HEK293 (cell line): ENCODE results near the gene P2RX2.

ENCODE experiments used
- CTCF ChIA-PET: fragments of 350-600 bp; formaldehyde crosslinking; extraction: SDS; loops from one replicate; lab custom pipeline; 2021; ENCODE audit warnings: antibody characterized with exemption; lab: Yijun Ruan, JAX
- POLR2A ChIA-PET: fragments of 300-600 bp; formaldehyde crosslinking; extraction: SDS; loops from one replicate; lab custom pipeline; 2020; ENCODE audit warnings: antibody characterized with exemption, inconsistent platforms; lab: Yijun Ruan, JAX
- H3K27ac ChIP-seq: fragments of 200-500 bp; sonication (Bioruptor generic); 2 replicates; pipeline ENCODE4 v1.5.1; 2014; ENCODE audit warnings: low read depth, low read length, control low read depth, inconsistent platforms; ENCODE audit errors: extremely low read depth
- H3K36me3 ChIP-seq, 2 experiments: fragments of 200-500 bp in 1 of 2; sonication (Bioruptor generic) in 1 of 2; 1 replicate in 1 of 2; 2 replicates in 1 of 2; pipeline ENCODE4 v1.5.1; 2014 to 2017; ENCODE audit warnings: inconsistent platforms in 2 of 2, low read length in 2 of 2; ENCODE audit not compliant: control insufficient read depth in 2 of 2, insufficient read depth in 1 of 2
- H3K4me1 ChIP-seq: fragments of 200-500 bp; sonication (Bioruptor generic); 2 replicates; pipeline ENCODE4 v1.5.1; 2014; ENCODE audit warnings: mild to moderate bottlenecking, low read length, inconsistent platforms; ENCODE audit not compliant: control insufficient read depth, insufficient read depth
- H3K4me3 ChIP-seq: 2 replicates; pipeline ENCODE4 v1.5.1; 2011; ENCODE audit warnings: low read depth, mild to moderate bottlenecking, control low read depth, low read length, moderate library complexity
- H3K9me3 ChIP-seq: fragments of 200-500 bp; sonication (Bioruptor generic); 2 replicates; pipeline ENCODE4 v1.5.1; 2014; ENCODE audit warnings: low read depth, low read length, inconsistent platforms; ENCODE audit not compliant: control insufficient read depth, insufficient read depth
- GLI4 ChIP-seq: fragments of 450-650 bp; formaldehyde crosslinking; IDR thresholded peaks from 2 replicates; pipeline ENCODE4 v1.5.1; 2016; ENCODE audit warnings: missing biosample characterization, missing genetic modification characterization
- HOXA7 ChIP-seq: sonication (generic); formaldehyde crosslinking; IDR thresholded peaks from 2 replicates; pipeline ENCODE4 v1.8.1; 2022; ENCODE audit warnings: missing genetic modification reagents, borderline replicate concordance
- KLF9 ChIP-seq: fragments of 450-650 bp; formaldehyde crosslinking; IDR thresholded peaks from 2 replicates; pipeline ENCODE4 v1.5.1; 2016; ENCODE audit warnings: missing biosample characterization, missing genetic modification characterization, low read depth
- OSR2 ChIP-seq: fragments of 450-650 bp; formaldehyde crosslinking; IDR thresholded peaks from 2 replicates; pipeline ENCODE4 v1.5.1; 2016; ENCODE audit warnings: missing biosample characterization, missing genetic modification characterization
- OVOL3 ChIP-seq: fragments of 450-650 bp; formaldehyde crosslinking; IDR thresholded peaks from 2 replicates; pipeline ENCODE4 v1.5.1; 2016; ENCODE audit warnings: missing biosample characterization, missing genetic modification characterization
- SALL2 ChIP-seq: fragments of 450-650 bp; formaldehyde crosslinking; IDR thresholded peaks from 2 replicates; pipeline ENCODE4 v1.5.0; 2017; ENCODE audit warnings: missing biosample characterization, mild to moderate bottlenecking, missing genetic modification characterization, borderline replicate concordance
- SETDB1 ChIP-seq: IDR thresholded peaks from one replicate; pipeline ENCODE4 v1.6.1; 2017; ENCODE audit warnings: mild to moderate bottlenecking, low read length, moderate library complexity, mixed read lengths; ENCODE audit not compliant: insufficient read length
- SP3 ChIP-seq: fragments of 450-650 bp; formaldehyde crosslinking; IDR thresholded peaks from 2 replicates; pipeline ENCODE4 v1.5.1; 2016; ENCODE audit warnings: missing biosample characterization, missing genetic modification characterization
- TCF7L2 ChIP-seq: IDR thresholded peaks from 2 replicates; pipeline ENCODE4 v1.6.1; 2011; ENCODE audit warnings: low read depth, mild to moderate bottlenecking, inconsistent platforms, low read length, moderate library complexity, borderline replicate concordance
- YY2 ChIP-seq: fragments of 450-650 bp; formaldehyde crosslinking; IDR thresholded peaks from 2 replicates; pipeline ENCODE4 v1.5.1; 2016; ENCODE audit warnings: missing biosample characterization, missing genetic modification characterization
- ZFHX2 ChIP-seq: fragments of 450-650 bp; formaldehyde crosslinking; conservative IDR thresholded peaks from 2 replicates; pipeline ENCODE4 v1.5.1; 2016; ENCODE audit warnings: missing biosample characterization, missing genetic modification characterization
- ZFP69B ChIP-seq: fragments of 450-650 bp; formaldehyde crosslinking; IDR thresholded peaks from 2 replicates; pipeline ENCODE4 v1.5.1; 2016; ENCODE audit warnings: missing biosample characterization, missing genetic modification characterization
- ZNF121 ChIP-seq: fragments of 450-650 bp; formaldehyde crosslinking; IDR thresholded peaks from 2 replicates; pipeline ENCODE4 v1.5.1; 2016; ENCODE audit warnings: missing biosample characterization, missing genetic modification characterization
- ZNF157 ChIP-seq: fragments of 450-650 bp; formaldehyde crosslinking; IDR thresholded peaks from 2 replicates; pipeline ENCODE4 v1.5.1; 2016; ENCODE audit warnings: missing biosample characterization, missing genetic modification characterization
- ZNF19 ChIP-seq: fragments of 450-650 bp; formaldehyde crosslinking; IDR thresholded peaks from 2 replicates; pipeline ENCODE4; 2016; ENCODE audit warnings: missing biosample characterization, missing genetic modification characterization, low read depth
- ZNF335 ChIP-seq: fragments of 450-650 bp; formaldehyde crosslinking; conservative IDR thresholded peaks from 2 replicates; pipeline ENCODE4 v1.5.1; 2016; ENCODE audit warnings: missing biosample characterization, missing genetic modification characterization
- ZNF350 ChIP-seq: fragments of 450-650 bp; formaldehyde crosslinking; IDR thresholded peaks from 2 replicates; pipeline ENCODE4 v1.5.0; 2017; ENCODE audit warnings: missing biosample characterization, mild to moderate bottlenecking, missing genetic modification characterization
- ZNF394 ChIP-seq: fragments of 450-650 bp; formaldehyde crosslinking; IDR thresholded peaks from 2 replicates; pipeline ENCODE4 v1.5.1; 2016; ENCODE audit warnings: missing biosample characterization, missing genetic modification characterization, mild to moderate bottlenecking, moderate library complexity, borderline replicate concordance
- ZNF416 ChIP-seq: fragments of 450-650 bp; formaldehyde crosslinking; IDR thresholded peaks from 2 replicates; pipeline ENCODE4 v1.5.1; 2016; ENCODE audit warnings: missing biosample characterization, missing genetic modification characterization
- ZNF610 ChIP-seq: fragments of 450-650 bp; formaldehyde crosslinking; IDR thresholded peaks from 2 replicates; pipeline ENCODE4 v1.5.1; 2016; ENCODE audit warnings: missing biosample characterization, missing genetic modification characterization, borderline replicate concordance
- ZNF707 ChIP-seq: fragments of 450-650 bp; formaldehyde crosslinking; IDR thresholded peaks from 2 replicates; pipeline ENCODE4 v1.5.1; 2016; ENCODE audit warnings: missing biosample characterization, missing genetic modification characterization
- ZNF747 ChIP-seq: fragments of 450-650 bp; formaldehyde crosslinking; IDR thresholded peaks from 2 replicates; pipeline ENCODE4 v1.5.1; 2016; ENCODE audit warnings: missing biosample characterization, missing genetic modification characterization
- ZNF777 ChIP-seq: fragments of 450-650 bp; formaldehyde crosslinking; IDR thresholded peaks from 2 replicates; pipeline ENCODE4 v1.5.1; 2017; ENCODE audit warnings: missing biosample characterization, missing genetic modification characterization, borderline replicate concordance
- TF ChIP-seq, protein P1 (sequence below): fragments of 450-650 bp; formaldehyde crosslinking; IDR thresholded peaks from 2 replicates; pipeline ENCODE4 v1.5.1; 2016; ENCODE audit warnings: missing biosample characterization, missing genetic modification characterization
- TF ChIP-seq, protein P2 (sequence below): fragments of 450-650 bp; formaldehyde crosslinking; IDR thresholded peaks from 2 replicates; pipeline ENCODE4 v1.5.1; 2017; ENCODE audit warnings: missing biosample characterization, missing genetic modification characterization

Gene P2RX2

DNA sequence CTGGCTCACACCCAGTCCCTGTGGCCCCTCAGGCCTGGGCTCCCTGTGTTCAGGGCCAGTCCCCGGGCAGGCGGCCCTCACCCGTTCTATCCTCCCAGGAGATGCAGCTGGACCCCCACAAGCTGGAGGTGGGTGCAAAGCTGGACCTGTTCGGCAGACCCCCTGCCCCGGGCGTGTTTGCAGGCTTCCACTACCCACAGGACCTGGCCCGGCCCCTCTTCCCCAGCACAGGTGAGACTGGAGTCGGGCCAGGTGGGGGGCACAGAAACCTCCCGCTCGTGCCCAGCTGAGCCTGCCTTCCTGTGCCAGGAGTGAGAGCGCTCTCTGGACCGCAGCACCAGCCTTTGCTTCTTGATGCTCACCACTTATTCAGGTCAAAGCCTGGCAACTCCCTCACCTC, 41.9 kb upstream of the P2RX2 start:
- no peak overlapping the region for H3K27ac ChIP-seq
- CTCF ChIA-PET, result interaction anchor here (1.0 kb wide), 1 partner anchor 38 kb away, joined by 5 read pairs; no protein-coding TSS in a partner anchor
- H3K4me3 ChIP-seq, result no peak overlapping the region
- no peaks in the 10 kb centered on the region for H3K4me1 ChIP-seq
- peaks cover 0 to 73% of the 10 kb centered on the region in 2 experiments; a peak in 2 of 3 replicates for H3K36me3 ChIP-seq
- TF ChIP-seq TCF7L2 (no peak), ZNF394 (tag by site-specific recombination) (no peak), ZNF707 (no peak), ZFP69B (tag by site-specific recombination) (no peak), GLI4 (tag by site-specific recombination) (no peak)
- TF ChIP-seq, protein P1, sequence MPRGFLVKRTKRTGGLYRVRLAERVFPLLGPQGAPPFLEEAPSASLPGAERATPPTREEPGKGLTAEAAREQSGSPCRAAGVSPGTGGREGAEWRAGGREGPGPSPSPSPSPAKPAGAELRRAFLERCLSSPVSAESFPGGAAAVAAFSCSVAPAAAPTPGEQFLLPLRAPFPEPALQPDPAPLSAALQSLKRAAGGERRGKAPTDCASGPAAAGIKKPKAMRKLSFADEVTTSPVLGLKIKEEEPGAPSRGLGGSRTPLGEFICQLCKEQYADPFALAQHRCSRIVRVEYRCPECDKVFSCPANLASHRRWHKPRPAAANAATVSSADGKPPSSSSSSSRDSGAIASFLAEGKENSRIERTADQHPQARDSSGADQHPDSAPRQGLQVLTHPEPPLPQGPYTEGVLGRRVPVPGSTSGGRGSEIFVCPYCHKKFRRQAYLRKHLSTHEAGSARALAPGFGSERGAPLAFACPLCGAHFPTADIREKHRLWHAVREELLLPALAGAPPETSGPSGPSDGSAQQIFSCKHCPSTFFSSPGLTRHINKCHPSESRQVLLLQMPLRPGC (tag by site-specific recombination), result no peak
- POLR2A ChIA-PET, result no interaction called here
- H3K9me3 ChIP-seq, result no peaks in the 10 kb centered on the region

DNA sequence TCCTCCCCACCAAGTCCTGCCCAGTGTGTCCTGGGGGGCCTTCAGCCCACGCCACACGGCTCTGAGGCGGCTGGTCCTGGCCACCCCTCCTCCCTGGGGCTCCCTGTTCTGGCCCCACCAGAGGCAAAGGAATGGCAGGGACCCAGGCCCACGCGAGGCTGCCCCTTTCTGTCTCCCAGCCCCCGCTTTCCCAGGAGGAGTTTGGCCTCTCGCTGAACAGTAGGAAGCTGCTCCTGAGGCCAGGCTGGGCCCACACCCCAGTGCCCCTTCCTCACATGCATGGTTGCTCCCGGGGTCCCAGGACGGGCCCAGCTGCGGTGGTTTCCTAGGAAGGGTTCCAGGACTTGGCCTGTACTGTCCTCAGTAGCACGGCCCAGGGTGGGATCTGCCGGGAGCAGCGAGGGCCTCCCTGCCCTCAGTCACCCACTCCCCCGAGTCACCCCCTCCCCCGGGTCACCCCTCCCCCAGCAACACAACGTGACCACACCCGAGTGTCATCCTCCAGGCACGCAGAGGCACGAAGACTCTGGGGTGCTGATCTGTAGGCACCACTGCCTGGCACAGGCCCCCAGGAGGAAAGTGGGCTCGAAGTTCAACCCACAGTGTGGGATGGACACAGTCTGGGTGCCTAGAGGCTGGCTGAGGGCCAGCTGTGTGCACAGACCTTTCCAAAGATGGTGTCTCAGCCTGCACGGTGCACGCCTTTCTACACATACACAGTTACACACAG, 41.2 kb upstream of the P2RX2 start:
- POLR2A ChIA-PET, result no interaction called here
- H3K4me1 ChIP-seq, result no peaks in the 10 kb centered on the region
- 0 out of 2 replicates have a peak, but pooled peaks have one; percentile 21 for TF ChIP-seq ZFHX2 (tag by site-specific recombination)
- TF ChIP-seq ZNF157 (tag by site-specific recombination), result no peak
- no peak overlapping the region for H3K27ac ChIP-seq
- no peak overlapping the region for H3K4me3 ChIP-seq
- no peaks in the 10 kb centered on the region for H3K9me3 ChIP-seq
- H3K36me3 ChIP-seq, result peaks cover 0 to 69% of the 10 kb centered on the region in 2 experiments; a peak in 2 of 3 replicates
- CTCF ChIA-PET, result interaction anchor here (0.6 to 1.0 kb wide), 3 partner anchors 16 to 164 kb away, joined by 3 to 5 read pairs (median 3); no protein-coding TSS in a partner anchor

DNA sequence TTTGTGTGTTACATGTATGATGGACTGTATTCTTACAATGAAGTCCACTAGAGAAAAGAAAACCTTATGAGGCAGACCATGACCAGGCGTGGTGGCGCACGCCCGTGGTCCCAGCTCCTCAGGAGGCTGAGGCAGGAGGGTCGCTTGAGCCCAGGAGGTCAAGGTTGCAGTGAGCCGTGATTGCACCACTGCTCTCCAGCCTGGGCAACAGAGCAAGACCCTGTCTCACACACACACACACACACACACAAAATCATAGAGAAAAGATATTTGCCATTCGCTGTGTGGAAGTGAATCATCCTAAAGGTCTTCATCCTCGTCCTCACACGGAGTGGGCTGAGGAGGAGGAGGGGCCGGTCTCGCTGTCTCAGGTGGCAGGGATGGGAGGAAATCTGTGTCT, 40.5 kb upstream of the P2RX2 start:
- no peaks in the 10 kb centered on the region for H3K9me3 ChIP-seq
- ChIA-PET POLR2A (no interaction called here), CTCF (interaction anchor here (0.6 kb wide), 1 partner anchor 17 kb away, joined by 3 read pairs; no protein-coding TSS in a partner anchor)
- H3K4me3 ChIP-seq, result no peak overlapping the region
- no peaks in the 10 kb centered on the region for H3K4me1 ChIP-seq
- no peak overlapping the region for H3K27ac ChIP-seq
- TF ChIP-seq ZNF121 (tag by site-specific recombination), result peak; percentile 89
- no peak for TF ChIP-seq OSR2 (tag by site-specific recombination)
- TF ChIP-seq HOXA7 (CRISPR knock-in tag), result no peak
- TF ChIP-seq, protein P2, sequence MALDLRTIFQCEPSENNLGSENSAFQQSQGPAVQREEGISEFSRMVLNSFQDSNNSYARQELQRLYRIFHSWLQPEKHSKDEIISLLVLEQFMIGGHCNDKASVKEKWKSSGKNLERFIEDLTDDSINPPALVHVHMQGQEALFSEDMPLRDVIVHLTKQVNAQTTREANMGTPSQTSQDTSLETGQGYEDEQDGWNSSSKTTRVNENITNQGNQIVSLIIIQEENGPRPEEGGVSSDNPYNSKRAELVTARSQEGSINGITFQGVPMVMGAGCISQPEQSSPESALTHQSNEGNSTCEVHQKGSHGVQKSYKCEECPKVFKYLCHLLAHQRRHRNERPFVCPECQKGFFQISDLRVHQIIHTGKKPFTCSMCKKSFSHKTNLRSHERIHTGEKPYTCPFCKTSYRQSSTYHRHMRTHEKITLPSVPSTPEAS, result 0 out of 2 replicates have a peak, but pooled peaks have one; percentile 18
- TF ChIP-seq SETDB1, result no peak
- TF ChIP-seq, all 188 proteins: peak for 2
- H3K36me3 ChIP-seq, result peaks cover 0 to 62% of the 10 kb centered on the region in 2 experiments; a peak in 2 of 3 replicates

DNA sequence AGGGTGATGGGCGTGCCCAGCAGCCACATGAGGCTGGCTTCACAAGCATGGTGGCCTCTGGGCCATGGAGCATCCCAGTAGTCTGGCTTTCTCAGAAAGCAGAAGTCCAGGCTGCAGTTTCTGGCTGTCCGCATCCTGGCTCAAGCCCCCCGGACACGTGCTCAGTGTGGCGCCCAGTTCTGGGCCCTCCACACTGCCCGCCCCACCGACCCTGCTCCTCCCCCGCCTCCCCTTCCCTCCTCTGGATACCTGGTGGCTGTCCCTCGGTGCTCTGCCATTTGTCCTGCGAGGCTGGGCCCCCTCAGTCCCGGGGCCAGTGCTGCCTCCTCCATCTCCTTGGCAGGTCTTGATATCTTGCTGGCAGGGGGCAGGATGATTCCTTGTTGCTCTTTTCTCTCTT, 39.8 kb upstream of the P2RX2 start:
- no peaks in the 10 kb centered on the region for H3K4me1 ChIP-seq
- H3K9me3 ChIP-seq, result no peaks in the 10 kb centered on the region
- CTCF ChIA-PET, result no interaction called here
- H3K27ac ChIP-seq, result no peak overlapping the region
- TF ChIP-seq ZNF610, result no peak
- TF ChIP-seq ZNF416 (tag by site-specific recombination), result no peak
- no peak for TF ChIP-seq OSR2 (tag by site-specific recombination)
- no peak for TF ChIP-seq KLF9 (tag by site-specific recombination)
- TF ChIP-seq ZNF747, result no peak
- no peak for TF ChIP-seq ZNF335 (tag by site-specific recombination)
- TF ChIP-seq ZNF350 (tag by site-specific recombination), result no peak
- TF ChIP-seq OVOL3 (tag by site-specific recombination), result no peak
- no peak for TF ChIP-seq SALL2 (tag by site-specific recombination)
- TF ChIP-seq ZNF777 (tag by site-specific recombination), result no peak
- TF ChIP-seq SP3 (tag by site-specific recombination), result no peak
- no peak for TF ChIP-seq YY2 (tag by site-specific recombination)
- no peak for TF ChIP-seq ZNF19
- POLR2A ChIA-PET, result no interaction called here
- H3K4me3 ChIP-seq, result no peak overlapping the region
- peaks cover 0 to 55% of the 10 kb centered on the region in 2 experiments; a peak in 2 of 3 replicates for H3K36me3 ChIP-seq
